Jurkat, Clone E6-1 (cell line): Measurements from ENCODE around the gene PCED1A.
A peak's percentile ranks its signal among the peaks of the same experiment; 100 is the strongest.

Experiments
- DNase-seq: peaks from one replicate; pipeline ENCODE4 v3.0.0-alpha.2; 2011; ENCODE audit warnings: low read depth, low spot score
- H3K4me3 ChIP-seq: 2 replicates; pipeline ENCODE4 v1.5.1; 2011; ENCODE audit warnings: mild to moderate bottlenecking, low read length, control low read depth, moderate library complexity

Gene PCED1A

DNA sequence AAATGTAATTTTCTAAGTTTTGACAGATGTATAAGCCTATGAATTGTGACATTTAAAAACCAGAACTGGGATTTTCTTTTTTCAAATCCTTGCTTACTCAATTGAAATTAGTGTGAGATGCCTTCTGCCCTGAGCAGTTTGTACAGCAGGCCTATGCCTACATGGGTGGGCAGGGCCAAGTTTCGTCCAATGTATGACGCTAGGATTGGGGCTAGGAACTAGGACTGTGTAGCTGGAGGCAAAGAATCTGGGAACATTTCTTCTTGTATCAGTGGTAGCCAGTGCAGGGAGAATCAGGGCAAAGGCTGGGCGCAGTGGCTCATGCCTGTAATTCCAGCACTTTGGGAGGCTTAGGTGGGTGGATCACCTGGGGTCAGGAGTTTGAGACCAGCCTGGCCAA, 28.9 kb upstream of the PCED1A start:
- H3K4me3 ChIP-seq, result no peak overlapping the region
- no peak for DNase-seq

DNA sequence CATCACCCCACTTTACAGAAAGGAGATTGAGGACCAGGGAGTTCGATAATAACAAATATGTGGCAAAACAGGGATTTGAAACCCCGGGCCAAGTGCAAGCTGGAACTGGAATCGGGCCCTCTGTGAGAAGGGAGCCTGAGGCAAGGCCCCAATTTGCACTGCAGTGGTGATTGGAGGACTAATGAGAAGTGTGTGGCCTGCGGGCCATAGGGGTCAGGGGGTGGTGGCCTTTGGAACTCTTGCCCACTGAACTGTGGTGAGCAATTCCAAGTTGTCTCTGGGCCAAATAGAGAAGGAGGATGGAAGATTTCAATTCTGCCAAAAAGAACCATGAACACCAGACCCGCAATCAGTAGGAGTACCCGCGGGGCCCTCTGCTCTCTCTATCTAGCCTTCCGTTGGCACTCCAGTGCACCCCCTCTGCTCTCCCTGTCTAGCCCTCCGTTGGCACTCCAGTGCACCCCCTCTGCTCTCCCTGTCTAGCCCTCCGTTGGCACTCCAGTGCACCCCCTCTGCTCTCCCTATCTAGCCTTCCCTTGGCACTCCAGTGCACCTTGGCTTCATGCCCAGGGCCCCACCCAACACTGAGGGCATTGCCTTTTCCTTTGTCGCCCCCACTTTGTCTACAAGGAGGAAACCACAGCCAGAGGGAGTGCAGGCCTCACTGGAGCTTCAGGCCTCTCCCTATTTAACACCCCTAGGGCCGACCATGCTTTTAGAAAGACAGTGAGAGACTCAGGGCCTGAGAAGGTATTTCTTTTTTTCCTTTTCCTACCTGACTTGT, 26.8 kb upstream of the PCED1A start:
- no peak for DNase-seq
- H3K4me3 ChIP-seq, result no peak overlapping the region

DNA sequence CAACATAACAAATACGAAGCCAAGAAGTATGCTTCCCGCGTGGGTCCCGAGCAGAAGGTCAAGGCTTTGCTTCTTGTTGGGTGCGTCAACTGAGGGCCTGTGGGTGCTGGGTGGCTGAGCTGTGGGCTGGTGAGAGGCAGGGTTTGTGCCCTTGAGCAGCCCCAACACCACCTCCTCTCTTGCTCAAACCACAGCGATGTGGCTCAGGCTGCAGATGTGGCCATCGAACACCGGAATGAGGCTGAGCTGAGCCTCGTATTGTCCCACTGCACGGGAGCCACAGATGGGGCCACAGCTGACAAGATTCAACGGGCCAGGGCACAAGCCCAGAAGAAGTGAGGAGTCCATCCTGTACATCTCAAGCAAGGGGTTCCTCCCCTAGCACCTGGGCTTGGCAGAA, 25.8 kb upstream of the PCED1A start:
- H3K4me3 ChIP-seq, result no peak overlapping the region
- DNase-seq, result no peak

DNA sequence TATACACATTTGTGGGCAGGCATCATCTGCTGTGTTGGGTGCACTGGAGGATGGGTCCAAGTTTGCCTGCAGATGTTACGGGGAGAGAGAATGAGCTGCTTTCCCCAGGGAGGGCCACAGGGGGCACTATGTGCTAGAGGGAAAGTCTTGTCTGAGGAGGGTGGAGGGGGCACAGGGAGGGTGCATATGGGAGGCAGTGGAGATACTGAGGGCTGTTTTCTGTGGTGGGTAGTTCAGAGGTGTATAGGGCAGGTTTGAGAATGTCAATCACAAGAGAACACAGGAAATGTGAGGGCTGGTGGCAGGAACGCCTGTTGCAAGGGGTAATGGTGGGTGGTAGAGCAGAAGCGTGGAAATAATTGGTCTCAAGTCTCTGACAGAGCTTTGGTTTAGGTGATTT, 25.2 kb upstream of the PCED1A start:
- peak; percentile 76 for DNase-seq
- H3K4me3 ChIP-seq, result no peak overlapping the region

DNA sequence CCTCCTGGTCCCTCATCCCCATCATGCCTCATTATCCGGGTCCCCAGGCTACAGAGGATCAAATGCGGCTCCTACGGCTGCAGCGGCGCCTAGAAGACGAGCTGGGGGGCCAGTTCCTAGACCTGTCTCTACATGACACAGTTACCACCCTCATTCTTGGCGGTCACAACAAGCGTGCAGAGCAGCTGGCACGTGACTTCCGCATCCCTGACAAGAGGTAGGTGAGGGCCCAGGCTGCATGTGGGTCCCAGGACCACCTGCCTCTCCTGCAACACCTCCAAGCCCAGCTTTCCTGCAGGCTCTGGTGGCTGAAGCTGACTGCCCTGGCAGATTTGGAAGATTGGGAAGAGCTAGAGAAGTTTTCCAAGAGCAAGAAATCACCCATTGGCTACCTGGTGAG, 24.6 kb upstream of the PCED1A start:
- no peak overlapping the region for H3K4me3 ChIP-seq
- no peak for DNase-seq

DNA sequence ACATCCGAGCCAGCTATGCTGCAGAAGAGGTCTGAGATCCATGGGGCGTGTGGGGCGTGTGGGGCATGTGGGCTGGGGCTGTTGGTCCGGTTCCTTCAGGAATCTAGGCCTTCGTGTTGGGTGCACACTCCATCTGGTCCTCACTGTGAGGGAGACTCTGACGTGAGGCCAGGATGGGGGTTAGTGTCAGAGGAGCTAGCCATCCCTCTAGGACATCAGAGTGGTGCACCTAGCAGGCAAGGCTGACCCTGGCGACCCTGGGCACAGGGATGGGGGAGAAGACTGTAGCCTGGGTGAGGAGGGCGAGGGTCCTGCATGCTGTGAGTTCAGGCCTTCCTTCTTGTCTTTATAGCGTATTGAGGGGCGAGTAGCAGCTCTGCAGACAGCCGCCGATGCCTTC, 24.2 kb upstream of the PCED1A start:
- no peak overlapping the region for H3K4me3 ChIP-seq
- DNase-seq, result no peak

DNA sequence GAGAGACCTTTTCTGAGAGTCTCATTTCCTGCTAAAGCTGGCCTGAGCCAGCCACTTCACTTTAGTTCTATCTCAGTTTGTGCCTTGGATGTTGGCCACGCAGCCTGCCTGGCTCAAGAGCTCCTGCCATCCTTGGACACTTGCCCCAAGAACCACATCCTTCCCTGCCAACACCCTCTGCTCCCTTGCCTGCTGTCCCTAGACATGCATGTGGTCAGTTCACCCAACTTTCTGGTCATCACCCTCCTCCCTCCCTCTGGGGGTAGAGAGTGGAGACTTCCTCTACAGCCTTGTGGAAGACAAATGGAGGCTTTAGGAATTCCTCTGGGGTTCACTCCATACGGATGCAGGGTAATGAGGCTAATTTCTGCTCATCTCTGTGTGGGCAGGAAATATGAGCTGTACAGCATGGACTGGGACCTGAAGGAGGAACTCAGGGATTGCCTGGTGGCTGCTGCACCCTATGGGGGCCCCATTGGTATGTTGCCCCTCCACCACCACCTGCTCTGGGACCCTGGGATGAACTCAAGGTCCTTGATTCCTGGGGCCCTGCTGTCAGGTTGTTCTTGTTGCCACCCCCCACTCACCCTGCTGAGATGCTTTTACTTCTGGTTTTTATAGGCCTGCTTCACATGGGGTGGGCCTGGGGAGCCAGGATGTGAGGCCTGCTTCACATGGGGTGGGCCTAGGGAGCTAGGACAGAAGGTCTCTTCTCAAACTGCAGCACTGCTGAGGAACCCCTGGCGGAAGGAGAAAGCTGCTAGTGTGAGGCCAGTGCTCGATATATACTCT, 19.1 kb upstream of the PCED1A start:
- DNase-seq, result no peak
- no peak overlapping the region for H3K4me3 ChIP-seq

DNA sequence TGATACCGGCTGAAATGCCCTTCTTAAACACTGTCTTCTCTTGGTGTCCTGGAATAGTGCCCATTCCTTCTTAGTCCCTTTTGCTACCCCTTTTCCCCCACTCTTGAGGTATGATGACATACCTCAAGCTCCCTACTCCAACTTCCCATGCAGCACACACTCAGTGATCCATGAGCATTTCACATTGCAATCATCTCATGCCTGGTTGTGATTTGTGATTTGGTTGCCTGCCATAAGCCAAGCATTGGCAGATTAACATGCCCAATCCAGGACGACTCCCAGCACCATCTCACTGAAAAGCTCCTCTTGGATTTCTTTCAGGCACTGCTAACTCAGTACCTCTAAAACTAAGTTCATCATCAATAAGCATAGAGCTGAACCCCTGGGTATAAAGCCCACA, 18.1 kb upstream of the PCED1A start:
- no peak overlapping the region for H3K4me3 ChIP-seq
- DNase-seq, result no peak

DNA sequence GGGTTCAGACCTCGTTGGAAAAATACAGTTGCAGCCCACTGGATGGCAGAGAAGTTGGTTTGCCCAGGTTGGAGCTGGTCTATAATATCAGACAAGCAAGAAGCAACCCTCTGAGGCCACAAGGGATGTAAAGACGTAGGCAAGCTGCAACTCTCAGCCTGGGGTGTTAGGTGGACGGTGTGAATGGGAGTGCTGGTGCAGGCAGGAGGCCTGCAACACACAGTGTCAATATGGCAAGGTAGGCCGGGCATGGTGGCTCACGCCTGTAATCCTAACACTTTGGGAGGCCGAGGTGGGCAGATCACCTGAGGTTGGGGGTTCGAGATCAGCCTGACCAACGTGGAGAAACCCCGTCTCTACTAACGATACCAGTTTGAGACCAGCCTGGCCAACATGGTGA, 10.6 kb upstream of the PCED1A start:
- DNase-seq, result no peak
- no peak overlapping the region for H3K4me3 ChIP-seq

DNA sequence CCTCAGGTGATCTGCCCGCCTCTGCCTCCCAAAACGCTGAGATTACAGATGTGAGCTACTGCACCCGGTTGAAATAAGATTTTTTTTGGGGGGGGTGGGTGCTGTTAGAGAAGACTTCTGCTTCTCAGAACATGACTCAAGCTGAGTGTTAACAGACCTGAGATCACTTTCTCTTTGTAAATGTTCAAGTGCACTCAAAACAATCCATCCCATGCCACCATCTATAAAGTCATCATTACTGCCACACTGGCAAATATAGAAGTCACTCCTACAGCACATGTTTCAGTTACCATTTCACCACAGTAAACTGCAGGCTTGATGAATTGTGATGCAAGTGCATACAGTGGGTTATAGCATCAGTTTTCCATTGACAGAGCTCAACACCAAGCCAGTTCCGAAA, 9.1 kb upstream of the PCED1A start:
- DNase-seq, result no peak
- H3K4me3 ChIP-seq, result no peak overlapping the region

DNA sequence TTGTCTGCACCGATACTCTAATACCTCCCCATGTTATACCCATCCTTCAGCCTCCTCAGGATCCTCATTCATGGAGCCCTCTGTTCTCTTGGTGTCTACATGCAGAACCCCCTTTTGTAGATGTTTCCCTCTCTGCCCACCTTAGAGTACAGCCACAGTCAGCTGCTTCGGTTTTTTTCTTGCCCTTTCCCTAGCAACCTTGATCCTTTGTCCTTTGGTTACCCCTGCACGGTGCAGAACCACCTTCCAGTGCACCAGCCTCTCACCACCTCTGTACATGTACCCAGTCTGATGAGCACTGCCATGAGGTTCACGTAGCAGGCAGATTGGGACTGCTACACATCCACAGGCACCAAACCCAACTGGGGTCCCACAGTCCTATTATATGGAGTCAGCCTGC, 7.3 kb upstream of the PCED1A start:
- no peak overlapping the region for H3K4me3 ChIP-seq
- DNase-seq, result no peak

DNA sequence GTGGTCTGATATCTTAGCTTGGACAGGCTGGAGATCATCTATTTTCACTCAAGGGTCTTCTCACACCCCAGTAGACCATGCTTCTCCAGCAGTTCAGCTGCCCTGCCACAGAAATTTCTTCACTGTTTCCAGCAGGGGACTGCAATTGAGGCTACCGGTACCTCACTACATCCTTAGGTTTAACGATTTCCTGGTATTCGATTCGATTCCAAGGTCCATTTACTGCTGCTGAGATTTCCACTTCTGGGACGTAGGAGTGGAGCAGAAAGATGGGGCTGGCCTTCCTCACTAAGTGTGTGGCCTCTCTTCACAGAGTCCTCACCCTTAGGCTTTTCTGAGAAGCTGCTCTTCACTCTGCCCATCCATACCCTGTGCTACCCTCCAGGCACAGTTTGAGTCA, 6.2 kb upstream of the PCED1A start:
- H3K4me3 ChIP-seq, result no peak overlapping the region
- no peak for DNase-seq

DNA sequence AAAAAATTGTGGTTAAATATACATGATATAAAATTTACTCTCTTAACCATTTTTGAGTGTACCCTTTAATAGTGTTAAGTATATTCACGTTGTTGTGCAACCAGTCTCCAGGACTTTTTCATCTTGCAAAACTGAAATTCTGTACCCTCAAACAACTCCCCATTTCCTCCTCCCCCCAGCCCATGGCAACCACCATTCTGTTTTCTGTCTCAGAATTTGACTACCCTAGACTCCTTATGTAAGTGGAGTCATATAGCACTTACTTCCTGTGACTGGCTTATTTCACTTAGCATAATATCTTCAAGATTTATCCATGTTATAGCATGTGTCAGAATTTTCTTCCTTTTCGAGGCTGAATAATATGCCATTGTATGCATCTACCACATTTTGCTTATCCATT, 5.2 kb upstream of the PCED1A start:
- no peak for DNase-seq
- H3K4me3 ChIP-seq, result no peak overlapping the region

DNA sequence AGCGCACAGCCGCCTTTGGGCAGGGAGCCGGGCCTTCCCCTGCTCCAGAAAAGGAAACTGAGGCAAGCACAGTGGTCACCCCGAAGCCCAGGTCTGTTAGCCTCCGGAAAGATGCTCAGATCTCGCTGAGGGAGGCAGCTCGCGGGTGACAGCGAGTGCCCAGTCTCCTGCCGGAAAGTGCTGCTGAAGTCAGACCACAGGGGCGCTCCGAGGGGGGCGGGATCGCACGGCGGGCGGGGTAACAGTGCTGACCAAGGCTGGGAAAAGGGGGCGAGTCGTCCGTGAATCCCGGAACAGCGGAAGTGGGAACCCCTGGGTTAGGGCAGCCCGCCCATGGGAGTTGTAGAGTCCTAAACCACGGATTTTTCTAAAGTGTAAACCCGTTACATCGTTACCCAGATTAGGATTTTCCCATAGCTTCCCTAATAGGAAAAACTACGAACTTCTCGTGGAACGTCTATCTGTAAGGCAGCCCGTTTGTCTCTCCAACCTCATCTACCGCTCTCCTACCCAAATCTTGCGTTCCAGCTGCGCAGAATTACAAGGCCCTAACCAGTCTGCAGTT, 594 bp upstream of the PCED1A start:
- no peak for DNase-seq
- H3K4me3 ChIP-seq, result peak overlapping the region; percentile 69

DNA sequence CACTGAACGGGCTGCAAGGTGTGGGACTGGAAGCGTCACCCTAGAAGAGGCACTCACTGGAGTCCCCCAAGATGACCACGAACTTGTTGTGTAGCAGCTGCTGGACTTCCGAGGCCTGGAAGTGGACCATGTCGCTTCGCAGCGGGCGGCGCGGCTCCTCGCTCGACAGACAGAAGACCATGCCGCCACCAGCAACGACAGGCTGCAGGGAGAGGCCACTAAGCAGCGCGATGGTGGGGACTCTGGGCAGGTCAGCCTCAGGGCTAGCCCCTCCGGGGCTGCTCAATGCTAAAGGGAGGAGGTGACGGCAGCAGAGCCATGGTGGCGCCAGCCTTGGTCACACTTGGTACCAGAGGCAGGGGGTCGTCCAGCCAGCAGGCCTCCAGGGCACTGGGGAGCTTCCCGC, 720 bp downstream of the PCED1A start:
- H3K4me3 ChIP-seq, result peak overlapping the region; percentile 69
- DNase-seq, result no peak

DNA sequence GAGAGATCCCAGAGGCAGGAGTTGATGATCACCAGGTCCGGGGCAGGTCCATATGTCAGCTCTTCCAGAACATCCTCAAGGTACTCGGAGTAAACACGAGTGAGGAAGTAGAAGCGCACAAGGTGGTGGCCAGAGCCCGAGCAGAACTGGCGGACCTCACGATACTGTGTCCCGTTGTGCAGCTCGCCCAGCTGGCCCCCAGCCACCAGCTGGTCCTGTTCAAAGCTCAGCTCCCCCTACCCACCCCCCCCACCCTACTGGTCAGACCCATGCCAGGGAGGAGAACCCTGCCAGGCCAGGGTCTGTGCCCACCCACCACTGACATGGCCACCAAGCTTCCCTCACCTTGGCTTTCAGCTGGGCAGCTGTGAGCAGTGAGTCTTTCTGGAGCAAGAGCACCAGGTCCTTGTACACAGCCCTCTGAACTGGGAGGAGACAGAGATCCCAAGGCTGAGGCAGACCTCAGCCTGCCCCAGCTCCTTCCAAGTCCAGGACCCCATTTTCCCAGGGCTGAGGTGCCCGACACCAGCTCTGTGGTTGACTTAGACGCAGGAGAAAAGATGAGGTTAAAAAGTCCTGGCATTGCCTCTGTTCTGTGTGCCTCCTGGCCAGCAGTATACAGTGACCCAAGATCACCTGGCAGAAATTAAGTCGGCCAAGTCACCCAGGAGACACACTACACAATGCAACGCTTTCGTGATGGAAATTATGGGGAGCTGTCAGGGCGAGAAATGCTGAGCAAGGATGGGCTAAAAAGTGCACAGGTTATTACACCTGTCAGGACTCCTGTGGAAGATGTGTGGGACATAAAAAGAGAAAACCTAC, 1.4 kb downstream of the PCED1A start:
- no peak overlapping the region for H3K4me3 ChIP-seq
- DNase-seq, result no peak

DNA sequence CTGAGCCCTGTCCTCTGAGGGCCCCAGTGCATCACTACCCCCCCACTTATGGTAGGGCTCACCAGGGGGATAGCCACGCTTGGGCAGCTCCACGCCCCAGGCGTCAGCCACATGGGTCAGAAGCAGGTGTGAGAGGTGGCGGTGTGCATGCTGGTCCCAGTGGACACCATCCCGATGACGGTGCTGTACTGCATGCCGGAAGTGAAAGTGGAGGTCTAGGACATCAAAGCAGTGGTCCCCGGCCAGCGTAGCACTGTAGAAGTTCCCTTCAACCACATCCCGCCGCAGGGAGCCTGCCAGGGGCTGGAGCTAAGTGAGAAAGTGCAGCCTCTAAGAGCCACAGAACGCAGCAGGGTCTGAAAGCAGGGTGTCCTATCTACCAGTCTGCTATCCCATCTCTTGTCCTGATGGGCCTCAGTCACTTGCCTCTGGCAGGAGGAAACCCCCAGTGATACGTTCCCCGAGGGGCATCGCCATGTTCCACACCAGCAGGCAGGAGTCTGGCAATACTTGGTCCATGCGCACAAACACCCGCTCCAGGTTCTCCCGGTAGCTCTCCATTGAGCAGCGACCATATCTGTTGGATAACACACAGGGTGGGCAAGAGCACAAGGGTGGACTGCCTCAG, 2.2 kb downstream of the PCED1A start:
- H3K4me3 ChIP-seq, result no peak overlapping the region
- DNase-seq, result no peak

DNA sequence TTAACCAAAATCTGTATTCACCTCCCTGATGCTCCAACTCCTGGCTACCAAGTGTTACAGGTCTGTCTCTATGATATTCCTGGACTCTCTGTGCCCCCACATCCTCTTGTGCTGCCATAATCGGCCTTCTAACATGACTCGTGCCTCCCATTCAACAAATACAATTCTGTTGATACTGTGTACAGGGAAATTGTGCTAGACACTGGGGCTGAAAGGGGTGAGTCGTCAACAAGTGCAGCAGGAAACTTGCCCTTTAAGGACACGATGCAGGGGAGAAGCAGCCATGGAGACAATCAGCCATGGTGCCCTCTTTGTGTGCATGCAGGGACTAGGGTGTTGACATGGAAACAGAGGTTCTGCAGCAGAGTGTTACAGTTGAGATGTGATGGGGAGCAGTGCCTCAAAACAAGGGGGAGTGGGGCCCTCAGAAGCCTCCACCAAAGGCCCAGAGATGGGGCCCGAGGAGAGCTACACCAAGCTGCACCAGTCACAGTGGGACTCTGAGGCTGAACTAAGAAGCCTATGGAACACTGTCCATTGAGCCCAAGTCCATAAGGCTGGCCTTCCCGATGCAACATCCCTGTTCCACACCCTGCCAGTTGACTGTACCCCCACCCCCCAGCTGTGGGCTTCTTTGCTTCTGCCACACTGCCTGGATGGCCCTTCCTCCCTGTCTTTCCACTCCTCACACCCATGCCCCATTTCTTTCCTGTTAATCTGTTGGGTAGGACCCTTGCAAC, 3.1 kb downstream of the PCED1A start:
- DNase-seq, result no peak
- H3K4me3 ChIP-seq, result no peak overlapping the region

DNA sequence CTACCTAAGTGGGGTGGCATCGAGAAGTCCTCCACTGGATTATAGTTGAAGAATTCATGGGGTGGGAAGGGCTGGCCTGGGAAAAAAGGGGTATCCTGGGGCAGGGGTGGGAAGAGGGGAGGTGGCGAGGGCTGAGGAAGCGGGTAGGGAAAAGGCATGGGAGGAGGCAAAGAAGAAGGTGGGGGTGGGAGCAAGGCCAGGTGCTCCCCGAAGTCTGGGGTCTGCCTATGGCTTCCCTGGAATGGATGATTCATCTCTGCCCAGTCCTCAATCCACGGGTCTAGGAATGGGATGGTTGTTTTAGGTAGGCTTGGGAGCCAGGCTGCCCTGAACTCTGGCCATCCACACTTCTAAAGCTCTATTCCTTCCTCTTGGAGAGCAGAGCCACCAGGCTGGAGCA, 4.4 kb downstream of the PCED1A start:
- DNase-seq, result no peak

More for the DNA sequence above, 4.4 kb downstream of the PCED1A start:
- H3K4me3 ChIP-seq, result no peak overlapping the region
